PC-3 (cell line): ENCODE results near the gene FAM200A. TPM values are rescaled to one million over a fixed set of nuclear protein-coding genes. Genes with fewer than 3 reads are reported as not detected.

ENCODE experiments used
- ATAC-seq: fragments of 200-7000 bp; cut with Tn5 transposase; 2 replicates; pipeline ENCODE4 v1.9.1; 2020; ENCODE audit warnings: mild to moderate bottlenecking, moderate library complexity
- BruUV-seq: library from RNA; stranded (reverse); fragments of 400-500 nt; replicated peaks from 2 replicates; lab custom pipeline; 2021; lab: Mats Ljungman, UMichigan
- CTCF ChIA-PET: fragments of 300-600 bp; sonication (Branson Sonifier 250); formaldehyde crosslinking; loops from one replicate; lab custom pipeline; 2022; ENCODE audit warnings: antibody characterized with exemption; lab: Charles Lee
- POLR2A ChIA-PET: fragments of 300-600 bp; sonication (Branson Sonifier 250); formaldehyde crosslinking; loops from one replicate; lab custom pipeline; 2022; ENCODE audit warnings: antibody characterized with exemption; ENCODE audit not compliant: unreplicated experiment; lab: Charles Lee
- DNase-seq: peaks from one replicate; pipeline ENCODE4 v3.0.0-alpha.2; 2015
- H2AFZ ChIP-seq: fragments of 300-600 bp; sonication (generic); 2 replicates; pipeline ENCODE4 v1.6.0; 2016; ENCODE audit warnings: antibody characterized with exemption, low read length
- H3F3A ChIP-seq: fragments of 300-600 bp; sonication (generic); one replicate; pipeline ENCODE4 v1.6.0; 2017; ENCODE audit warnings: antibody characterized with exemption, low read length, control low read depth, mild to moderate bottlenecking; ENCODE audit not compliant: unreplicated experiment
- H3K27ac ChIP-seq: fragments of 300-600 bp; sonication (generic); 2 replicates; pipeline ENCODE4 v1.5.1; 2016; ENCODE audit warnings: mild to moderate bottlenecking, low read length
- H3K27me3 ChIP-seq: fragments of 300-600 bp; sonication (generic); 2 replicates; pipeline ENCODE4 v1.6.1; 2016; ENCODE audit warnings: low read length, mixed read lengths
- H3K36me3 ChIP-seq: fragments of 300-600 bp; sonication (generic); 2 replicates; pipeline ENCODE4 v1.6.1; 2016; ENCODE audit warnings: low read depth, mixed run types, low read length, mixed read lengths
- H3K4me1 ChIP-seq: fragments of 300-600 bp; sonication (generic); 2 replicates; pipeline ENCODE4 v1.5.1; 2016; ENCODE audit warnings: low read length; ENCODE audit not compliant: insufficient read depth
- H3K4me2 ChIP-seq: fragments of 300-600 bp; sonication (generic); 2 replicates; pipeline ENCODE4 v1.6.0; 2016; ENCODE audit warnings: low read length
- H3K4me3 ChIP-seq: fragments of 300-600 bp; sonication (generic); 2 replicates; pipeline ENCODE4 v1.5.1; 2016; ENCODE audit warnings: mild to moderate bottlenecking, low read length, mixed read lengths
- H3K79me2 ChIP-seq: fragments of 300-600 bp; sonication (generic); 2 replicates; pipeline ENCODE4 v1.6.1; 2017; ENCODE audit warnings: low read length, mixed read lengths
- H3K9ac ChIP-seq: fragments of 300-600 bp; sonication (generic); 2 replicates; pipeline ENCODE4 v1.6.0; 2016; ENCODE audit warnings: mild to moderate bottlenecking, low read length
- H3K9me2 ChIP-seq: fragments of 300-600 bp; sonication (generic); replicated peaks from 2 replicates; pipeline ENCODE4 v1.6.1; 2016; ENCODE audit warnings: mixed run types, low read length, mixed read lengths
- H3K9me3 ChIP-seq: fragments of 300-600 bp; sonication (generic); 2 replicates; pipeline ENCODE4 v1.6.1; 2016; ENCODE audit warnings: low read length, mixed read lengths
- H4K20me1 ChIP-seq: fragments of 300-600 bp; sonication (generic); 2 replicates; pipeline ENCODE4 v1.6.1; 2016; ENCODE audit warnings: low read length, mixed read lengths
- EZH2 ChIP-seq: fragments of 300-600 bp; sonication (generic); IDR thresholded peaks from one replicate; pipeline ENCODE4 v1.6.1; 2017; ENCODE audit warnings: antibody characterized with exemption, mild to moderate bottlenecking, low read length; ENCODE audit not compliant: unreplicated experiment
- EZH2phosphoT487 ChIP-seq: fragments of 300-600 bp; sonication (generic); IDR thresholded peaks from 2 replicates; pipeline ENCODE4 v1.6.1; 2018; ENCODE audit warnings: mild to moderate bottlenecking, antibody characterized with exemption, low read length, borderline replicate concordance
- intact Hi-C: fragments of 100-400 bp; cut with micrococcal nuclease; formaldehyde crosslinking; loops from 2 replicates; pipeline ENCODE4 v1.9.0; 2023
- total RNA-seq: library from RNA; depleted of rRNA; stranded (reverse); fragments of >200 nt; gene quantifications from 2 replicates; pipeline ENCODE4 v1.2.3, GENCODE V29; 2014
- TF ChIP-seq, protein P1 (sequence below): fragments of 300-600 bp; sonication (generic); conservative IDR thresholded peaks from 2 replicates; pipeline ENCODE4 v1.5.1; 2017; ENCODE audit warnings: antibody characterized with exemption, low read depth, mild to moderate bottlenecking, low read length

Gene FAM200A
- total RNA-seq, 1 experiment from 2014 or later = 3.8 TPM

DNA sequence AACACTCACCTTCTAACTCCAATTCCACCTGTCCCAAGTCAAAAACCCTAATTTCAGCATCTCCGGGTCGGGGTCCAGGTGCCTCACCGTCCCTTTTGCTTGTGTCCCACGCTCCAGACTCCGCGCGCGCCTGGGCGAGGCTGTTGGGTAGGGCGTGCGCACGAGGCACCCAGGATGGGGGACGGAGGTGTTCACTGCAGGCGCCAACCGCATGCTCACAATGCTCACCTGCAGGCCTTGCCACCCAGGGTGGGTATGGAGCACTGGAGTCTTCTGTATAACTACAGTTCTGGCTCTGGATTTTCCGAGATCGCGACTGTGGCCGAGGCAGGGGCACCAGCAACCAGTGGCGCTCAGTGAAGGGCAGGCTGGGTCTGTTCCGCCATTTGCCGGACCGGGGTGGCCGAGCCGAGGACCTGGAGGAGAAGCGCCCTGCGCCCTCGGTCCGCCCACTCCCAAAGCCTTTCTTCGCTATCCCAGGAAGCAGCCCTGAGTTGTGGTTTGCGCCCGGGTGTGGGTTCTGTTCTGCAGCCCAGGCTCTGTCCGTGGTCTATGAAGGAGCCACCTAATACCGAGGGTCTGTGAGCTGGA, 8.7 kb downstream of the FAM200A start:
- CTCF ChIA-PET = no interaction called here
- H3K9me2 ChIP-seq = no peaks in the 10 kb centered on the region

DNA sequence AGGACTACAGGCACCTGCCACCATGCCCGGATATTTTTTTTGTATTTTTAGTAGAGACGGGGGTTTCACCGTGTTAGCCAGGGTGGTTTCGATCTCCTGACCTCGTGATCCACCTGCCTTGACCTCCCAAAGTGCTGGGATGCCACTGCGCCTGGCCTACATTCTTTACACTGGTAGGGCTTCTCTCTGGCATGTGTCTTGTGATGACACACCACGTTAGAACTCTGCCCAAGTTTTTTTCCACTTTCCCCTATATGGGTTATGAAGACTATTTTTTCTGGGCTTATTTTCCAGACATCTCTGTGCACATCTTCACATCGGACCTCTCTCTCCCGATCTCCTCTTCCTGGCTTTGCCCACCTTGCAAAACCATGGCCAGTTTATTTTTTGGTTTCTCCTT, 10.7 kb downstream of the FAM200A start:
- Histone ChIP-seq H3K9me3 (no peaks in the 10 kb centered on the region), H3K4me3 (no peak overlapping the region), H3K9me2 (no peaks in the 10 kb centered on the region), H3K4me2 (no peak overlapping the region), H3K36me3 (no peaks in the 10 kb centered on the region; the same call in 1 of the 2 replicates), H2AFZ (no peak overlapping the region), H3F3A (no peaks in the 10 kb centered on the region), H3K79me2 (no peaks in the 10 kb centered on the region), H3K27ac (no peak overlapping the region), H4K20me1 (no peaks in the 10 kb centered on the region), H3K4me1 (no peaks in the 10 kb centered on the region), H3K27me3 (no peaks in the 10 kb centered on the region), H3K9ac (no peak overlapping the region)
- ChIA-PET POLR2A (no interaction called here), CTCF (no interaction called here)
- ATAC-seq (no peak), DNase-seq (no peak)
- TF ChIP-seq EZH2 (no peak), EZH2phosphoT487 (no peak)
- TF ChIP-seq, protein P1, sequence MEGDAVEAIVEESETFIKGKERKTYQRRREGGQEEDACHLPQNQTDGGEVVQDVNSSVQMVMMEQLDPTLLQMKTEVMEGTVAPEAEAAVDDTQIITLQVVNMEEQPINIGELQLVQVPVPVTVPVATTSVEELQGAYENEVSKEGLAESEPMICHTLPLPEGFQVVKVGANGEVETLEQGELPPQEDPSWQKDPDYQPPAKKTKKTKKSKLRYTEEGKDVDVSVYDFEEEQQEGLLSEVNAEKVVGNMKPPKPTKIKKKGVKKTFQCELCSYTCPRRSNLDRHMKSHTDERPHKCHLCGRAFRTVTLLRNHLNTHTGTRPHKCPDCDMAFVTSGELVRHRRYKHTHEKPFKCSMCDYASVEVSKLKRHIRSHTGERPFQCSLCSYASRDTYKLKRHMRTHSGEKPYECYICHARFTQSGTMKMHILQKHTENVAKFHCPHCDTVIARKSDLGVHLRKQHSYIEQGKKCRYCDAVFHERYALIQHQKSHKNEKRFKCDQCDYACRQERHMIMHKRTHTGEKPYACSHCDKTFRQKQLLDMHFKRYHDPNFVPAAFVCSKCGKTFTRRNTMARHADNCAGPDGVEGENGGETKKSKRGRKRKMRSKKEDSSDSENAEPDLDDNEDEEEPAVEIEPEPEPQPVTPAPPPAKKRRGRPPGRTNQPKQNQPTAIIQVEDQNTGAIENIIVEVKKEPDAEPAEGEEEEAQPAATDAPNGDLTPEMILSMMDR = no peak
- BruUV-seq = no TSS peak
- intact Hi-C loops = no loop called here

More for the DNA sequence above, 8.7 kb downstream of the FAM200A start:
- no peaks in the 10 kb centered on the region for H3K79me2 ChIP-seq
- H3K27ac ChIP-seq = no peak overlapping the region
- intact Hi-C loops = no loop called here
- no TSS peak for BruUV-seq
- TF ChIP-seq EZH2 = no peak
- TF ChIP-seq, protein P1 = no peak
- TF ChIP-seq EZH2phosphoT487 = no peak
- H3K36me3 ChIP-seq = peaks cover 5% of the 10 kb centered on the region
- ATAC-seq (no peak), DNase-seq (no peak)
- POLR2A ChIA-PET = no interaction called here
- H2AFZ ChIP-seq = no peak overlapping the region
- no peaks in the 10 kb centered on the region for H3K27me3 ChIP-seq
- no peaks in the 10 kb centered on the region for H3K4me1 ChIP-seq
- no peak overlapping the region for H3K4me2 ChIP-seq
- no peak overlapping the region for H3K9ac ChIP-seq
- H3K9me3 ChIP-seq = no peaks in the 10 kb centered on the region
- H4K20me1 ChIP-seq = no peaks in the 10 kb centered on the region
- H3F3A ChIP-seq = no peaks in the 10 kb centered on the region
- H3K4me3 ChIP-seq = no peak overlapping the region

DNA sequence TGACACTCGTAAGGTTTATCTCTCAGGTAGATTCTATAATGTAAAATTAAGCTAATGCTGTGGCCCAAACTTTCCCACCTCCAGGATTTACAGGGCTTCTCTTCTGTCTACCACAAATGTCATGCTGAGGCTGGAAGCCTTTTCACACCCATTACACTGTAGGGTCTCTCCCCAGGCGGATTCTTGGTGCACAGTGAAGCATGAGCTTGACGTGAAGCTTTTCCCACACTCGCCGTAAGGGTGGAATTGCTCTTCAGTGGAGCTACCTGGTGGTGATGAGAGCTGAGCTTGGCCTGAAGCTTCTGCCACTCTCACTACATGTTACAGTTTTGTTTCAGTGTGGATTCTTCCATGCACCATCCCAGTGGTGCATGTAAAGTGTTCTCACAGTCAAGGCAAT, 11.4 kb downstream of the FAM200A start:
- H3K4me3 ChIP-seq = no peak overlapping the region
- intact Hi-C loops = no loop called here
- H3F3A ChIP-seq = no peaks in the 10 kb centered on the region
- no peak for DNase-seq
- no peaks in the 10 kb centered on the region for H3K79me2 ChIP-seq
- no peak overlapping the region for H2AFZ ChIP-seq
- H3K27me3 ChIP-seq = no peaks in the 10 kb centered on the region
- H3K36me3 ChIP-seq = no peaks in the 10 kb centered on the region; the same call in 1 of the 2 replicates
- no peak overlapping the region for H3K27ac ChIP-seq
- no peaks in the 10 kb centered on the region for H4K20me1 ChIP-seq
- ATAC-seq = no peak
- H3K4me2 ChIP-seq = no peak overlapping the region
- no peak overlapping the region for H3K9ac ChIP-seq
- ChIA-PET CTCF (no interaction called here), POLR2A (no interaction called here)
- H3K9me3 ChIP-seq = no peaks in the 10 kb centered on the region
- TF ChIP-seq EZH2 (no peak), EZH2phosphoT487 (no peak)
- TF ChIP-seq, protein P1 = no peak
- no TSS peak for BruUV-seq
- H3K9me2 ChIP-seq = no peaks in the 10 kb centered on the region
- H3K4me1 ChIP-seq = no peaks in the 10 kb centered on the region
